Lung microvascular endothelial cell (primary cell): ENCODE data around the gene PROP1. TPM values are rescaled to one million over a fixed set of nuclear protein-coding genes. Genes with fewer than 3 reads are reported as not detected.
"Not testable (repeated sequence)": the region's sequence is repeated elsewhere in the genome, so short reads cannot be mapped to it uniquely, and the experiment has no call there.

Experiments used
- DNase-seq, 2 donors: peaks; one replicate each; pipeline versions ENCODE4 v3.0.0 to v3.0.0-alpha.2; 2010; ENCODE audit warnings: low read depth in 2 of 2
- total RNA-seq: library from RNA; depleted of rRNA; stranded (reverse); fragments of >200 nt; gene quantifications from 2 replicates; pipeline ENCODE4 v1.2.1, GENCODE V29; 2014

PROP1 gene
- total RNA-seq, 1 donor from 2014 or later = not detected

GRCh38 chr5:177982956-177983355 is 13.1 kb downstream of the PROP1 start:
- DNase-seq = no peak

- DNase-seq = no peak
Measured at GRCh38 chr5:177982072-177982727, 13.8 kb downstream of the PROP1 start.

GRCh38 chr5:177981296-177982071 is 14.6 kb downstream of the PROP1 start:
- no peak for DNase-seq

- DNase-seq = no peak
Measured at GRCh38 chr5:177980743-177981151, 15.3 kb downstream of the PROP1 start.

- not testable (repeated sequence) for DNase-seq
Measured at GRCh38 chr5:177977600-177977999, 18.4 kb downstream of the PROP1 start.

- no peak for DNase-seq
Measured at GRCh38 chr5:177973066-177973635, 22.9 kb downstream of the PROP1 start.

GRCh38 chr5:177972613-177973012 is 23.4 kb downstream of the PROP1 start:
- no peak for DNase-seq

- not testable (repeated sequence) for DNase-seq
Measured at GRCh38 chr5:177972014-177972413, 24.0 kb downstream of the PROP1 start.

GRCh38 chr5:177968661-177969211 is 27.3 kb downstream of the PROP1 start:
- DNase-seq = no peak

GRCh38 chr5:177967221-177967887 is 28.7 kb downstream of the PROP1 start:
- DNase-seq = no peak

GRCh38 chr5:177966839-177967166 is 29.2 kb downstream of the PROP1 start:
- DNase-seq = no peak

- DNase-seq = no peak
Measured at GRCh38 chr5:177966009-177966838, 29.8 kb downstream of the PROP1 start.

GRCh38 chr5:177964471-177964870 is 31.6 kb downstream of the PROP1 start:
- DNase-seq = no peak

- DNase-seq = no peak
Measured at GRCh38 chr5:177963966-177964365, 32.1 kb downstream of the PROP1 start.

- DNase-seq = no peak
Measured at GRCh38 chr5:177959315-177959714, 36.7 kb downstream of the PROP1 start.

GRCh38 chr5:177958696-177959095 is 37.3 kb downstream of the PROP1 start:
- no peak for DNase-seq

- no peak for DNase-seq
Measured at GRCh38 chr5:177957241-177957640, 38.8 kb downstream of the PROP1 start.

GRCh38 chr5:177953101-177953500 is 42.9 kb downstream of the PROP1 start:
- not testable (repeated sequence) for DNase-seq

- not testable (repeated sequence) for DNase-seq
Measured at GRCh38 chr5:177949656-177950055, 46.4 kb downstream of the PROP1 start.

GRCh38 chr5:177949065-177949464 is 47.0 kb downstream of the PROP1 start:
- not testable (repeated sequence) for DNase-seq

- DNase-seq = not testable (repeated sequence)
Measured at GRCh38 chr5:177947912-177948311, 48.1 kb downstream of the PROP1 start.
